ENCODE results near the gene B3GNT8.

- no peak for TF ChIP-seq EZH2 (IDR thresholded peaks at IDR 0.05)
- no peak for TF ChIP-seq CTCF (IDR thresholded peaks at IDR 0.05)
- no peak for TF ChIP-seq EZH2phosphoT487 (IDR thresholded peaks at IDR 0.05)
These were observed 8.9 kb upstream of the B3GNT8 start for GRCh38 chr19:41435936-41436673.

Data from neural progenitor cell (in vitro differentiated cells).